ENCODE data around the gene WNT5A. TPM values are rescaled to one million over a fixed set of nuclear protein-coding genes. Genes with fewer than 3 reads are reported as not detected.
A peak's percentile ranks its signal among the peaks of the same experiment; 100 is the strongest.

The WNT5A gene
- total and polyA plus RNA-seq, 2 experiments from 2014 or later: 31.6 to 129 TPM

GRCh38 chr3:55417211-55417610, 69.9 kb downstream of the WNT5A start:
- peaks cover 10% of the 10 kb centered on the region for H3K4me1 ChIP-seq (ENCODE audit: insufficient read depth)
- H3K4me3 ChIP-seq: no peak overlapping the region
- no peak overlapping the region for H3K4me2 ChIP-seq
- TF ChIP-seq, protein P1, sequence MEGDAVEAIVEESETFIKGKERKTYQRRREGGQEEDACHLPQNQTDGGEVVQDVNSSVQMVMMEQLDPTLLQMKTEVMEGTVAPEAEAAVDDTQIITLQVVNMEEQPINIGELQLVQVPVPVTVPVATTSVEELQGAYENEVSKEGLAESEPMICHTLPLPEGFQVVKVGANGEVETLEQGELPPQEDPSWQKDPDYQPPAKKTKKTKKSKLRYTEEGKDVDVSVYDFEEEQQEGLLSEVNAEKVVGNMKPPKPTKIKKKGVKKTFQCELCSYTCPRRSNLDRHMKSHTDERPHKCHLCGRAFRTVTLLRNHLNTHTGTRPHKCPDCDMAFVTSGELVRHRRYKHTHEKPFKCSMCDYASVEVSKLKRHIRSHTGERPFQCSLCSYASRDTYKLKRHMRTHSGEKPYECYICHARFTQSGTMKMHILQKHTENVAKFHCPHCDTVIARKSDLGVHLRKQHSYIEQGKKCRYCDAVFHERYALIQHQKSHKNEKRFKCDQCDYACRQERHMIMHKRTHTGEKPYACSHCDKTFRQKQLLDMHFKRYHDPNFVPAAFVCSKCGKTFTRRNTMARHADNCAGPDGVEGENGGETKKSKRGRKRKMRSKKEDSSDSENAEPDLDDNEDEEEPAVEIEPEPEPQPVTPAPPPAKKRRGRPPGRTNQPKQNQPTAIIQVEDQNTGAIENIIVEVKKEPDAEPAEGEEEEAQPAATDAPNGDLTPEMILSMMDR (IDR thresholded peaks at IDR 0.05; ENCODE audit: poor library complexity): no peak
- TF ChIP-seq EZH2phosphoT487 (IDR thresholded peaks at IDR 0.05; ENCODE audit: low read depth, severe bottlenecking, unreplicated experiment) (no peak), EZH2 (IDR thresholded peaks at IDR 0.05; ENCODE audit: borderline replicate concordance) (no peak)
- 92% methylated on average over 1 of the region's 1 CpG for WGBS (ENCODE audit: low lambda C conversion rate, missing lambda C conversion rate)
- H3K9me2 ChIP-seq (replicated peaks; ENCODE audit: insufficient read depth): no peaks in the 10 kb centered on the region
- DNase-seq (ENCODE audit: low spot score): no peak
- H3K9me3 ChIP-seq (ENCODE audit: low read depth): no peaks in the 10 kb centered on the region
- H3K27me3 ChIP-seq: no peaks in the 10 kb centered on the region
- peak overlapping the region; percentile 68 for H3K27ac ChIP-seq
- no peaks in the 10 kb centered on the region for H3K79me2 ChIP-seq
- no peak overlapping the region for H2AFZ ChIP-seq
- H4K20me1 ChIP-seq (ENCODE audit: insufficient read depth, poor library complexity, severe bottlenecking): no peaks in the 10 kb centered on the region
- H3K36me3 ChIP-seq (replicated peaks; ENCODE audit: insufficient read depth, low read depth): no peaks in the 10 kb centered on the region

DNA sequence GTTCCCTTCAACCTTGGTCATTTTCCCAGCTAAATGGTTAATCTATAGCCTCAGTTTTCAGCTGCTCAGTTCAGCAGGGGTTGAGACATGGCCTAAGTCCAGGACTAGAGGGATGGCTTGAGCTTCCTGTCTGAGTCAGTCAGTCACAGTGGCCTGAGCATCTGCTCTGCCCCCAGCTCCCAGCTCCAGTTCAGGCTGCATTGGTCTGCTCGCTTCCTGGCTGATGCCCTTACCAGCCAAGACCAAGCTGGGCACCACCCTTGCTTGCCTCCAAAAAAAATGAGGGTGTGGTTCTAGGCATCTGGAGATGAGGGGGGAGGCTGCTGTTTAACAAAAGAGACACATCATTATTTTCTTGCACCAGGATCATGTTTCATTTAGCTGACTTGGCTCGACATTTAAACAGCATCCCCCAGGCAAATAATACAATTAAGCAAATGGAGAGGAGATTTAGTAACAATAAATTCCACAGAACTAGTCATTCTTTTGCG, 70.7 kb downstream of the WNT5A start:
- H4K20me1 ChIP-seq (ENCODE audit: insufficient read depth, poor library complexity, severe bottlenecking): no peaks in the 10 kb centered on the region
- 50% methylated on average over 3 of the region's 3 CpGs for WGBS (ENCODE audit: low lambda C conversion rate, missing lambda C conversion rate)
- H3K27me3 ChIP-seq: no peaks in the 10 kb centered on the region
- no peak overlapping the region for H3K4me2 ChIP-seq
- H3K9me2 ChIP-seq (replicated peaks; ENCODE audit: insufficient read depth): no peaks in the 10 kb centered on the region
- no peak overlapping the region for H3K4me3 ChIP-seq
- no peaks in the 10 kb centered on the region for H3K79me2 ChIP-seq
- peak; percentile 62 for DNase-seq (ENCODE audit: low spot score)
- H3K36me3 ChIP-seq (replicated peaks; ENCODE audit: insufficient read depth, low read depth): no peaks in the 10 kb centered on the region
- peaks cover 16% of the 10 kb centered on the region for H3K4me1 ChIP-seq (ENCODE audit: insufficient read depth)
- H3K9me3 ChIP-seq (ENCODE audit: low read depth): no peaks in the 10 kb centered on the region
- TF ChIP-seq EZH2 (IDR thresholded peaks at IDR 0.05; ENCODE audit: borderline replicate concordance) (no peak), EZH2phosphoT487 (IDR thresholded peaks at IDR 0.05; ENCODE audit: low read depth, severe bottlenecking, unreplicated experiment) (no peak)
- TF ChIP-seq, protein P1 (IDR thresholded peaks at IDR 0.05; ENCODE audit: poor library complexity): no peak
- H3K27ac ChIP-seq: peak overlapping the region; percentile 66
- H2AFZ ChIP-seq: no peak overlapping the region

Measured in hepatocyte (in vitro differentiated cells).